Measurements from ENCODE around the gene BMP10. TPM values are rescaled to one million over a fixed set of nuclear protein-coding genes. Genes with fewer than 3 reads are reported as not detected.

Gene BMP10
- polyA plus RNA-seq, 1 of the 3 experiments (the other 2 are of a cell fraction) = not detected

DNA sequence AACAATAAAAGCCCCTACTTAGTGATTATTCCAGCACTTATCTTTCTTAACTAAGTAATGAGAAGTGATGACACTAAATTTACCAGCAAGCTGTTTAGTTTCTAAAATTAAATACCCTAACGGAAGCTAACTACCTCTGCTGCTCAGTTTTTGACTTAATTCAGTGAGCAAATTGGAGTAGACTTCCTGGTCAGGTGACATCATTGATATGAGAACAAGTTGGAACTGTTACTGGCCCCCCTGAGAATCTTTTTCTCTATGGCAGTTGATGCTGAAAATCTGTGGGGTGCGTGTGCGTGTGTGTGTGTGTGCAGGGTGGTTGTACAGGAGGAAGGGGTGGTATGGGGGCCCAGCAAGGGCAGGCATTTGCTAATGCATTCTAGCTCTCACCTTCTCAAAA, 35.5 kb upstream of the BMP10 start:
- Histone ChIP-seq H3K9me3 (peaks cover 6% of the 10 kb centered on the region; the same call in 1 of the 2 replicates), H3F3A (replicated peaks; ENCODE audit: insufficient read depth) (no peaks in the 10 kb centered on the region), H3K4me3 (ENCODE audit: low read depth in 2 of 2, low read length in 1 of 2) (no peak overlapping the region), H3K9me2 (no peaks in the 10 kb centered on the region), H3K27ac (ENCODE audit: low read depth in 2 of 2, low read length in 1 of 2) (no peak overlapping the region), H3K27me3 (ENCODE audit: insufficient read depth) (no peaks in the 10 kb centered on the region), H2AFZ (ENCODE audit: low read depth) (no peak overlapping the region), H3K36me3 (replicated peaks in 1 of 2; ENCODE audit: control insufficient read depth in 1 of 2, insufficient read depth in 2 of 2, low read length in 1 of 2) (no peaks in the 10 kb centered on the region), H3K4me1 (ENCODE audit: control insufficient read depth in 1 of 2, insufficient read depth in 2 of 2, low read depth in 1 of 2, low read length in 1 of 2) (peaks cover 0 to 8% of the 10 kb centered on the region in 2 experiments; a peak in 2 of 4 replicates), H4K20me1 (ENCODE audit: insufficient read depth) (no peaks in the 10 kb centered on the region), H3K79me2 (ENCODE audit: insufficient read depth) (no peaks in the 10 kb centered on the region), H3K4me2 (no peak overlapping the region), H3K9ac (no peak overlapping the region)
- DNase-seq = no peak
- TF ChIP-seq, protein P1, sequence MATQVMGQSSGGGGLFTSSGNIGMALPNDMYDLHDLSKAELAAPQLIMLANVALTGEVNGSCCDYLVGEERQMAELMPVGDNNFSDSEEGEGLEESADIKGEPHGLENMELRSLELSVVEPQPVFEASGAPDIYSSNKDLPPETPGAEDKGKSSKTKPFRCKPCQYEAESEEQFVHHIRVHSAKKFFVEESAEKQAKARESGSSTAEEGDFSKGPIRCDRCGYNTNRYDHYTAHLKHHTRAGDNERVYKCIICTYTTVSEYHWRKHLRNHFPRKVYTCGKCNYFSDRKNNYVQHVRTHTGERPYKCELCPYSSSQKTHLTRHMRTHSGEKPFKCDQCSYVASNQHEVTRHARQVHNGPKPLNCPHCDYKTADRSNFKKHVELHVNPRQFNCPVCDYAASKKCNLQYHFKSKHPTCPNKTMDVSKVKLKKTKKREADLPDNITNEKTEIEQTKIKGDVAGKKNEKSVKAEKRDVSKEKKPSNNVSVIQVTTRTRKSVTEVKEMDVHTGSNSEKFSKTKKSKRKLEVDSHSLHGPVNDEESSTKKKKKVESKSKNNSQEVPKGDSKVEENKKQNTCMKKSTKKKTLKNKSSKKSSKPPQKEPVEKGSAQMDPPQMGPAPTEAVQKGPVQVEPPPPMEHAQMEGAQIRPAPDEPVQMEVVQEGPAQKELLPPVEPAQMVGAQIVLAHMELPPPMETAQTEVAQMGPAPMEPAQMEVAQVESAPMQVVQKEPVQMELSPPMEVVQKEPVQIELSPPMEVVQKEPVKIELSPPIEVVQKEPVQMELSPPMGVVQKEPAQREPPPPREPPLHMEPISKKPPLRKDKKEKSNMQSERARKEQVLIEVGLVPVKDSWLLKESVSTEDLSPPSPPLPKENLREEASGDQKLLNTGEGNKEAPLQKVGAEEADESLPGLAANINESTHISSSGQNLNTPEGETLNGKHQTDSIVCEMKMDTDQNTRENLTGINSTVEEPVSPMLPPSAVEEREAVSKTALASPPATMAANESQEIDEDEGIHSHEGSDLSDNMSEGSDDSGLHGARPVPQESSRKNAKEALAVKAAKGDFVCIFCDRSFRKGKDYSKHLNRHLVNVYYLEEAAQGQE (IDR thresholded peaks at IDR 0.05; ENCODE audit: low read depth, low read length) = no peak
- TF ChIP-seq, protein P2, sequence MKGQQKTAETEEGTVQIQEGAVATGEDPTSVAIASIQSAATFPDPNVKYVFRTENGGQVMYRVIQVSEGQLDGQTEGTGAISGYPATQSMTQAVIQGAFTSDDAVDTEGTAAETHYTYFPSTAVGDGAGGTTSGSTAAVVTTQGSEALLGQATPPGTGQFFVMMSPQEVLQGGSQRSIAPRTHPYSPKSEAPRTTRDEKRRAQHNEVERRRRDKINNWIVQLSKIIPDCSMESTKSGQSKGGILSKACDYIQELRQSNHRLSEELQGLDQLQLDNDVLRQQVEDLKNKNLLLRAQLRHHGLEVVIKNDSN (IDR thresholded peaks at IDR 0.05; ENCODE audit: borderline replicate concordance, low read depth) = no peak
- TF ChIP-seq RFX5 (IDR thresholded peaks at IDR 0.05; ENCODE audit: low read length) (no peak), MXI1 (IDR thresholded peaks at IDR 0.05; ENCODE audit: low read depth, low read length) (no peak), FOXM1 (IDR thresholded peaks at IDR 0.05; ENCODE audit: low read depth) (no peak), YY1 (IDR thresholded peaks at IDR 0.05; ENCODE audit: low read depth) (no peak)
- TF ChIP-seq, protein P3, sequence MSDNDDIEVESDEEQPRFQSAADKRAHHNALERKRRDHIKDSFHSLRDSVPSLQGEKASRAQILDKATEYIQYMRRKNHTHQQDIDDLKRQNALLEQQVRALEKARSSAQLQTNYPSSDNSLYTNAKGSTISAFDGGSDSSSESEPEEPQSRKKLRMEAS (IDR thresholded peaks at IDR 0.05; ENCODE audit: low read depth) = no peak
- TF ChIP-seq, protein P4, sequence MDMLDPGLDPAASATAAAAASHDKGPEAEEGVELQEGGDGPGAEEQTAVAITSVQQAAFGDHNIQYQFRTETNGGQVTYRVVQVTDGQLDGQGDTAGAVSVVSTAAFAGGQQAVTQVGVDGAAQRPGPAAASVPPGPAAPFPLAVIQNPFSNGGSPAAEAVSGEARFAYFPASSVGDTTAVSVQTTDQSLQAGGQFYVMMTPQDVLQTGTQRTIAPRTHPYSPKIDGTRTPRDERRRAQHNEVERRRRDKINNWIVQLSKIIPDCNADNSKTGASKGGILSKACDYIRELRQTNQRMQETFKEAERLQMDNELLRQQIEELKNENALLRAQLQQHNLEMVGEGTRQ (IDR thresholded peaks at IDR 0.05; ENCODE audit: borderline replicate concordance, low read depth, low read length) = no peak
- ChIA-PET POLR2A (interaction anchor here (0.6 kb wide), 1 partner anchor 144 kb away, joined by 4 read pairs; no protein-coding TSS in a partner anchor), CTCF (interaction anchor here (0.9 to 7.8 kb wide), 9 partner anchors 9 to 444 kb away, joined by 3 to 156 read pairs (median 9); no protein-coding TSS in a partner anchor)
- 76% methylated on average over 3 of the region's 3 CpGs for WGBS (ENCODE audit: low lambda C conversion rate)

DNA sequence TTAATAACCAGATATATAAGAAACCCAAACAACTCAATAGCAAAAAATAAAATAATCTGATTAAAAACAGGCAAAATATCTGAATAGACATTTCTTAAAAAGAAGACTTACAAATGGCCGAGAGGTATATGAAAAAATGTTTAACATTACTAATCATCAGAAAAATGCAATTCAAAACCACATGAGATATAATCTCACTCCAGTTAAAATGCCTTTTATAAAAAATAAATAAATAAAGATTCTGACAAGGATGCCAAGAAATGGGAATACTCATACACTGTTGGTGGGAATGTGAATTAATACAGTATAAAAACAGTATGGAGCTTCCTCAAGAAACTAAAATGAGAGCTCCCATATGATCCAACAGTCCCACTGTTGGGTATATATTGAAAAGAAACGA, 33.9 kb upstream of the BMP10 start:
- POLR2A ChIA-PET = no interaction called here
- Histone ChIP-seq H3K4me3 (ENCODE audit: low read depth in 2 of 2, low read length in 1 of 2) (no peak overlapping the region), H4K20me1 (ENCODE audit: insufficient read depth) (no peaks in the 10 kb centered on the region), H3F3A (replicated peaks; ENCODE audit: insufficient read depth) (no peaks in the 10 kb centered on the region), H3K9ac (no peak overlapping the region), H3K27ac (ENCODE audit: low read depth in 2 of 2, low read length in 1 of 2) (peak overlapping the region in 1 of 2 experiments; percentile 25; a peak in 1 of 4 replicates), H3K27me3 (ENCODE audit: insufficient read depth) (no peaks in the 10 kb centered on the region), H2AFZ (ENCODE audit: low read depth) (no peak overlapping the region), H3K4me1 (ENCODE audit: control insufficient read depth in 1 of 2, insufficient read depth in 2 of 2, low read depth in 1 of 2, low read length in 1 of 2) (peaks cover 0 to 8% of the 10 kb centered on the region in 2 experiments; a peak in 1 of 4 replicates), H3K79me2 (ENCODE audit: insufficient read depth) (no peaks in the 10 kb centered on the region), H3K4me2 (no peak overlapping the region), H3K9me2 (no peaks in the 10 kb centered on the region), H3K9me3 (peaks cover 6% of the 10 kb centered on the region; the same call in 1 of the 2 replicates), H3K36me3 (replicated peaks in 1 of 2; ENCODE audit: control insufficient read depth in 1 of 2, insufficient read depth in 2 of 2, low read length in 1 of 2) (no peaks in the 10 kb centered on the region)
- no peak for TF ChIP-seq NRF1 (IDR thresholded peaks at IDR 0.05; ENCODE audit: low read depth, low read length)
- no peak for TF ChIP-seq TCF12 (IDR thresholded peaks at IDR 0.05)
- TF ChIP-seq, protein P4 (IDR thresholded peaks at IDR 0.05; ENCODE audit: borderline replicate concordance, low read depth, low read length) = no peak
- TF ChIP-seq RCOR1 (IDR thresholded peaks at IDR 0.05; ENCODE audit: low read length) = no peak
- peak; percentile 37; the same call in 1 of the 2 replicates for TF ChIP-seq NFIC (IDR thresholded peaks at IDR 0.05; ENCODE audit: borderline replicate concordance)
- TF ChIP-seq EP300 (IDR thresholded peaks at IDR 0.05; ENCODE audit: borderline replicate concordance in 1 of 2, low read depth in 1 of 2, low read length in 1 of 2) = no peak
- DNase-seq = no peak
- 39% methylated on average over 2 of the region's 2 CpGs for WGBS (ENCODE audit: low lambda C conversion rate)
- CTCF ChIA-PET = interaction anchor here (5.6 to 7.8 kb wide), 2 partner anchors 21 to 154 kb away, joined by 52 to 156 read pairs; no protein-coding TSS in a partner anchor

Data from SK-N-SH (cell line).